Esophagus squamous epithelium (tissue), 5 donors: ENCODE results near the gene POLL. TPM values are rescaled to one million over a fixed set of nuclear protein-coding genes. Genes with fewer than 3 reads are reported as not detected.

Experiments used
- DNase-seq: peaks from one replicate; lab custom pipeline; 2025; lab: John Stamatoyannopoulos, UW
- H3K27ac ChIP-seq, 4 donors: fragments of 200-600 bp; sonication (generic); one replicate each; pipeline ENCODE4 v1.5.1; 2016 to 2019; ENCODE audit warnings: mild to moderate bottlenecking in 1 of 4
- H3K27me3 ChIP-seq, 4 donors: fragments of 200-600 bp; sonication (generic); 1 replicate in 3 of 4; 2 replicates in 1 of 4; pipeline versions ENCODE4 v1.5.1 to v1.6.0; 2017 to 2021; ENCODE audit warnings: antibody characterized with exemption in 1 of 4
- H3K36me3 ChIP-seq, 3 donors: fragments of 200-600 bp; sonication (generic); one replicate each; pipeline ENCODE4 v1.5.1; 2016 to 2019
- H3K4me1 ChIP-seq, 3 donors: fragments of 200-600 bp; sonication (generic); one replicate each; pipeline ENCODE4 v1.5.1; 2017 to 2019
- H3K4me3 ChIP-seq, 4 donors: fragments of 200-600 bp; sonication (generic); 1 replicate in 3 of 4; 2 replicates in 1 of 4; pipeline ENCODE4 v1.5.1; 2016 to 2019; ENCODE audit warnings: mild to moderate bottlenecking in 2 of 4, moderate library complexity in 1 of 4
- H3K9me3 ChIP-seq, 3 donors: fragments of 200-600 bp; sonication (generic); one replicate each; pipeline ENCODE4 v1.5.1; 2016 to 2019
- CTCF ChIP-seq, 6 experiments: fragments of 450-650 bp in 4 of 6; fragments of 200-600 bp in 2 of 6; sonication (generic) in 2 of 6; IDR thresholded peaks; one replicate each; pipeline ENCODE4 v1.5.1; 2016 to 2019; ENCODE audit warnings: antibody characterized with exemption in 6 of 6, mild to moderate bottlenecking in 4 of 6, moderate library complexity in 4 of 6
- POLR2A ChIP-seq, 4 donors: fragments of 450-650 bp; IDR thresholded peaks; one replicate each; pipeline ENCODE4 v1.6.1; 2017; ENCODE audit warnings: antibody characterized with exemption in 4 of 4, mild to moderate bottlenecking in 4 of 4, moderate library complexity in 3 of 4
- WGBS, 2 donors: methylation state at CpG; one replicate each; pipeline ENCODE4 v1.1.5; 2018; 5-methylcytosine and 5-hydroxymethylcytosine counted together
- intact Hi-C: fragments of 100-400 bp; cut with DNase I; formaldehyde crosslinking; loops from one replicate; pipeline ENCODE4 v1.15.0; 2022
- small RNA-seq, 4 donors: library from RNA; depleted of rRNA; stranded (forward); fragments of <200 nt; gene quantifications; one replicate each; pipeline ENCODE3, GENCODE V24; 2016
- total RNA-seq, 4 donors: library from RNA; depleted of rRNA; stranded (reverse); fragments of >200 nt; gene quantifications; one replicate each; pipeline ENCODE4 v1.1.0, GENCODE V29; 2016
- donor health status: DM: yes; HTN: yes; CAD: no.

Gene POLL
- total RNA-seq, 4 donors from 2014 or later = 10.5 to 23.7 (median 15.0) TPM

GRCh38 chr10:101535949-101536348 is 52.1 kb downstream of the POLL start:
- Histone ChIP-seq H3K27ac (peak overlapping the region in 1 of 4 donors; percentile 8), H3K4me3 (no peak overlapping the region), H3K27me3 (no peaks in the 10 kb centered on the region), H3K9me3 (no peaks in the 10 kb centered on the region), H3K36me3 (peaks cover 5 to 71% (median 6%) of the 10 kb centered on the region in 3 donors), H3K4me1 (no peaks in the 10 kb centered on the region)
- TF ChIP-seq CTCF (IDR thresholded peaks at IDR 0.05) = no peak
- TF ChIP-seq POLR2A (IDR thresholded peaks at IDR 0.05) = no peak
- WGBS, 2 donors = 55 to 63% methylated on average over 4 of the region's 4 CpGs
- DNase-seq = no peak
- intact Hi-C loops = no loop called here

- Histone ChIP-seq H3K36me3 (peaks cover 0 to 63% (median 5%) of the 10 kb centered on the region in 3 donors), H3K4me1 (no peaks in the 10 kb centered on the region), H3K27me3 (no peaks in the 10 kb centered on the region), H3K27ac (no peak overlapping the region), H3K9me3 (no peaks in the 10 kb centered on the region), H3K4me3 (no peak overlapping the region)
- whole genome bisulfite sequencing, 2 donors = 68 to 73% methylated on average over 4 of the region's 4 CpGs
- DNase-seq = no peak
- intact Hi-C loops = no loop called here
- TF ChIP-seq CTCF (IDR thresholded peaks at IDR 0.05) (no peak), POLR2A (IDR thresholded peaks at IDR 0.05) (no peak)
Measured at GRCh38 chr10:101529725-101530553, 58.1 kb downstream of the POLL start.

- WGBS, 2 donors = 85 to 87% methylated on average over 1 of the region's 1 CpG
- Histone ChIP-seq H3K4me3 (no peak overlapping the region), H3K27ac (no peak overlapping the region), H3K4me1 (no peaks in the 10 kb centered on the region), H3K36me3 (peaks cover 0 to 56% (median 5%) of the 10 kb centered on the region in 3 donors), H3K27me3 (no peaks in the 10 kb centered on the region), H3K9me3 (no peaks in the 10 kb centered on the region)
- intact Hi-C loops = no loop called here
- DNase-seq = no peak
- TF ChIP-seq POLR2A (IDR thresholded peaks at IDR 0.05) (no peak), CTCF (IDR thresholded peaks at IDR 0.05) (no peak)
Measured at GRCh38 chr10:101529207-101529606, 58.9 kb downstream of the POLL start.

Small RNA genes lying within 50 kb of the gene (small RNA-seq; reads per million reads assigned to genes)
- gene MIR3158-1 (0 reads per million in 4 donors), gene RNU6-1165P (0 reads per million in 4 donors)

Other genes starting within 250 kb of the POLL start
- gene BTRC, start 234.1 kb downstream of the POLL start, total RNA-seq = 10 to 100 TPM in 2 of 4 donors, 1 to 10 TPM in 2; 8.0 to 15.1 (median 10.4) TPM
- gene DPCD, start 64 bp upstream of the POLL start, total RNA-seq = 10 to 100 TPM; 17.4 to 37.9 (median 28.3) TPM
- gene FBXW4, start 106.9 kb upstream of the POLL start, total RNA-seq = 10 to 100 TPM; 26.4 to 85.3 (median 44.0) TPM
- gene FGF8, start 187.9 kb upstream of the POLL start, total RNA-seq = not detected
- gene NPM3, start 195.2 kb upstream of the POLL start, total RNA-seq = 10 to 100 TPM; 36.7 to 91.3 (median 52.2) TPM
- 100 to 1,000 TPM in 1 of 4 donors, 10 to 100 TPM in 3; 44.2 to 121 (median 60.7) TPM for gene OGA, start 230.2 kb upstream of the POLL start, total RNA-seq